SK-N-SH treated with all-trans-retinoic acid at 6 μM for 48 hours (cell line): ENCODE data around the gene PAXX.

ENCODE experiments used
- ATAC-seq: fragments of 200-7000 bp; cut with Tn5 transposase; 3 replicates; pipeline ENCODE4 v1.9.1; 2020; ENCODE audit warnings: mild to moderate bottlenecking, moderate library complexity
- ARNTL ChIP-seq: fragments of 450-650 bp; formaldehyde crosslinking; IDR thresholded peaks from 2 replicates; pipeline ENCODE4 v1.5.0; 2020; ENCODE audit warnings: low read depth, mild to moderate bottlenecking, moderate library complexity, borderline replicate concordance
- BACH2 ChIP-seq: fragments of 250-450 bp; sonication (Bioruptor Pico); IDR thresholded peaks from 2 replicates; pipeline ENCODE4 v1.9.0; 2021; ENCODE audit warnings: mild to moderate bottlenecking, borderline replicate concordance
- CSDC2 ChIP-seq: fragments of 250-450 bp; sonication (Bioruptor Pico); IDR thresholded peaks from 2 replicates; pipeline ENCODE4 v1.5.0; 2020; ENCODE audit warnings: mild to moderate bottlenecking, moderate library complexity
- ESRRG ChIP-seq: fragments of 250-450 bp; sonication (Bioruptor Pico); IDR thresholded peaks from 2 replicates; pipeline ENCODE4 v1.6.1; 2021; ENCODE audit warnings: mild to moderate bottlenecking
- GLIS3 ChIP-seq: fragments of 250-450 bp; sonication (Bioruptor Pico); IDR thresholded peaks from 2 replicates; pipeline ENCODE4 v1.5.0; 2020; ENCODE audit warnings: mild to moderate bottlenecking, moderate library complexity
- ISL1 ChIP-seq: fragments of 250-450 bp; sonication (Bioruptor Pico); IDR thresholded peaks from 2 replicates; pipeline ENCODE4 v2.1.2; 2022; ENCODE audit warnings: mild to moderate bottlenecking, moderate library complexity
- OSR1 ChIP-seq: fragments of 250-450 bp; sonication (Bioruptor Pico); IDR thresholded peaks from 2 replicates; pipeline ENCODE4 v1.8.0; 2022; ENCODE audit warnings: moderate library complexity, mild to moderate bottlenecking, inconsistent platforms
- PPARA ChIP-seq: fragments of 250-450 bp; sonication (Bioruptor Pico); IDR thresholded peaks from 2 replicates; pipeline ENCODE4 v1.5.0; 2020; ENCODE audit warnings: mild to moderate bottlenecking, borderline replicate concordance
- RARB ChIP-seq: fragments of 250-450 bp; sonication (Bioruptor Pico); IDR thresholded peaks from 2 replicates; pipeline ENCODE4 v1.8.0; 2021; ENCODE audit warnings: mild to moderate bottlenecking, moderate library complexity
- SNAI2 ChIP-seq: fragments of 250-450 bp; sonication (Bioruptor Pico); IDR thresholded peaks from 2 replicates; pipeline ENCODE4 v1.5.0; 2020; ENCODE audit warnings: mild to moderate bottlenecking, moderate library complexity
- TCF4 ChIP-seq: fragments of 250-450 bp; sonication (Bioruptor Pico); IDR thresholded peaks from 2 replicates; pipeline ENCODE4 v1.8.0; 2021; ENCODE audit warnings: mild to moderate bottlenecking, moderate library complexity, borderline replicate concordance
- TOX ChIP-seq: fragments of 250-450 bp; sonication (Bioruptor Pico); IDR thresholded peaks from 2 replicates; pipeline ENCODE4 v1.8.0; 2021; ENCODE audit warnings: mild to moderate bottlenecking, moderate library complexity, borderline replicate concordance
- ZC3H10 ChIP-seq: fragments of 250-450 bp; sonication (Bioruptor Pico); IDR thresholded peaks from 2 replicates; pipeline ENCODE4 v1.5.1; 2021; ENCODE audit warnings: mild to moderate bottlenecking, moderate library complexity
- ZFP30 ChIP-seq: fragments of 450-650 bp; formaldehyde crosslinking; IDR thresholded peaks from 2 replicates; pipeline ENCODE4 v1.5.0; 2022; ENCODE audit warnings: mild to moderate bottlenecking, moderate library complexity
- ZNF565 ChIP-seq: fragments of 450-650 bp; formaldehyde crosslinking; conservative IDR thresholded peaks from 2 replicates; pipeline ENCODE4 v1.5.0; 2020; ENCODE audit warnings: low read depth, mild to moderate bottlenecking, moderate library complexity
- ZNF70 ChIP-seq: fragments of 450-650 bp; formaldehyde crosslinking; IDR thresholded peaks from 2 replicates; pipeline ENCODE4 v1.5.0; 2020; ENCODE audit warnings: mild to moderate bottlenecking, moderate library complexity
- ZNF8 ChIP-seq: fragments of 450-650 bp; formaldehyde crosslinking; IDR thresholded peaks from 2 replicates; pipeline ENCODE4 v1.5.0; 2020; ENCODE audit warnings: mild to moderate bottlenecking, moderate library complexity
- TF ChIP-seq, protein P1 (sequence below): fragments of 250-450 bp; sonication (Bioruptor Pico); IDR thresholded peaks from 2 replicates; pipeline ENCODE4 v1.5.0; 2020; ENCODE audit warnings: mild to moderate bottlenecking, moderate library complexity
- TF ChIP-seq, protein P2 (sequence below): fragments of 250-450 bp; sonication (Bioruptor Pico); IDR thresholded peaks from 2 replicates; pipeline ENCODE4 v1.8.0; 2021; ENCODE audit warnings: low read depth, mild to moderate bottlenecking, moderate library complexity, borderline replicate concordance
- TF ChIP-seq, protein P3 (sequence below): fragments of 250-450 bp; sonication (Bioruptor Pico); IDR thresholded peaks from 2 replicates; pipeline ENCODE4 v1.5.1; 2021; ENCODE audit warnings: mild to moderate bottlenecking, moderate library complexity
- TF ChIP-seq, protein P4 (sequence below): fragments of 250-450 bp; sonication (Bioruptor Pico); IDR thresholded peaks from 2 replicates; pipeline ENCODE4 v1.8.0; 2020; ENCODE audit warnings: mild to moderate bottlenecking, moderate library complexity, borderline replicate concordance
- TF ChIP-seq, protein P5 (sequence below): fragments of 250-450 bp; sonication (Bioruptor Pico); IDR thresholded peaks from 2 replicates; pipeline ENCODE4 v1.5.1; 2020; ENCODE audit warnings: low read depth, mild to moderate bottlenecking, moderate library complexity

PAXX gene

DNA sequence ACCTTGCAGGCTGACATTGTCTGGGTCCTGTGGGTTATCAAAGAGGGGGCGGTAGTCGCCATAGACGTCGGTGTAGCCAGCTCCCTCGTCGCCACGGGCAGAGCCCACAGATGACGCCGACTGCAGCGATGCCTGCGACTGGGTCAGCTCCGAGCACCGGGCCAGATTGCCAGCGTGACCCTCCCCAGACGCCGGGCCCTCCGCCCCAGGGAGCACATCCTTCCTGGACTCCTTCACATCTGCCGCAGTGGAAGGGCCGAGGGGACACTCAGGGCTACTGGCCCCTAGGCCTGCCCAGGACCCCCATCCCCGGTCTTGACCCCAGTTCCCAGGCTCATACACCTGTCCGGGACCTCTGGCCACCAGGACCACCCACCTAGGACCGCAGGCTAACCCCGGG, 21.9 kb downstream of the PAXX start:
- no peak for ATAC-seq
- TF ChIP-seq ARNTL (CRISPR knock-in tag) = no peak
- no peak for TF ChIP-seq ZFP30 (CRISPR knock-in tag)
- TF ChIP-seq SNAI2 = no peak
- TF ChIP-seq ZNF8 = no peak
- TF ChIP-seq TCF4 = no peak
- no peak for TF ChIP-seq TOX (CRISPR knock-in tag)
- TF ChIP-seq, protein P1, sequence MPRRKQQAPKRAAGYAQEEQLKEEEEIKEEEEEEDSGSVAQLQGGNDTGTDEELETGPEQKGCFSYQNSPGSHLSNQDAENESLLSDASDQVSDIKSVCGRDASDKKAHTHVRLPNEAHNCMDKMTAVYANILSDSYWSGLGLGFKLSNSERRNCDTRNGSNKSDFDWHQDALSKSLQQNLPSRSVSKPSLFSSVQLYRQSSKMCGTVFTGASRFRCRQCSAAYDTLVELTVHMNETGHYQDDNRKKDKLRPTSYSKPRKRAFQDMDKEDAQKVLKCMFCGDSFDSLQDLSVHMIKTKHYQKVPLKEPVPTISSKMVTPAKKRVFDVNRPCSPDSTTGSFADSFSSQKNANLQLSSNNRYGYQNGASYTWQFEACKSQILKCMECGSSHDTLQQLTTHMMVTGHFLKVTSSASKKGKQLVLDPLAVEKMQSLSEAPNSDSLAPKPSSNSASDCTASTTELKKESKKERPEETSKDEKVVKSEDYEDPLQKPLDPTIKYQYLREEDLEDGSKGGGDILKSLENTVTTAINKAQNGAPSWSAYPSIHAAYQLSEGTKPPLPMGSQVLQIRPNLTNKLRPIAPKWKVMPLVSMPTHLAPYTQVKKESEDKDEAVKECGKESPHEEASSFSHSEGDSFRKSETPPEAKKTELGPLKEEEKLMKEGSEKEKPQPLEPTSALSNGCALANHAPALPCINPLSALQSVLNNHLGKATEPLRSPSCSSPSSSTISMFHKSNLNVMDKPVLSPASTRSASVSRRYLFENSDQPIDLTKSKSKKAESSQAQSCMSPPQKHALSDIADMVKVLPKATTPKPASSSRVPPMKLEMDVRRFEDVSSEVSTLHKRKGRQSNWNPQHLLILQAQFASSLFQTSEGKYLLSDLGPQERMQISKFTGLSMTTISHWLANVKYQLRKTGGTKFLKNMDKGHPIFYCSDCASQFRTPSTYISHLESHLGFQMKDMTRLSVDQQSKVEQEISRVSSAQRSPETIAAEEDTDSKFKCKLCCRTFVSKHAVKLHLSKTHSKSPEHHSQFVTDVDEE (CRISPR knock-in tag) = no peak
- no peak for TF ChIP-seq ESRRG (CRISPR knock-in tag)
- no peak for TF ChIP-seq RARB (CRISPR knock-in tag)
- TF ChIP-seq, protein P2, sequence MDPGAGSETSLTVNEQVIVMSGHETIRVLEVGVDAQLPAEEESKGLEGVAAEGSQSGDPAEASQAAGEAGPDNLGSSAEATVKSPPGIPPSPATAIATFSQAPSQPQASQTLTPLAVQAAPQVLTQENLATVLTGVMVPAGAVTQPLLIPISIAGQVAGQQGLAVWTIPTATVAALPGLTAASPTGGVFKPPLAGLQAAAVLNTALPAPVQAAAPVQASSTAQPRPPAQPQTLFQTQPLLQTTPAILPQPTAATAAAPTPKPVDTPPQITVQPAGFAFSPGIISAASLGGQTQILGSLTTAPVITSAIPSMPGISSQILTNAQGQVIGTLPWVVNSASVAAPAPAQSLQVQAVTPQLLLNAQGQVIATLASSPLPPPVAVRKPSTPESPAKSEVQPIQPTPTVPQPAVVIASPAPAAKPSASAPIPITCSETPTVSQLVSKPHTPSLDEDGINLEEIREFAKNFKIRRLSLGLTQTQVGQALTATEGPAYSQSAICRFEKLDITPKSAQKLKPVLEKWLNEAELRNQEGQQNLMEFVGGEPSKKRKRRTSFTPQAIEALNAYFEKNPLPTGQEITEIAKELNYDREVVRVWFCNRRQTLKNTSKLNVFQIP (CRISPR knock-in tag) = no peak
- TF ChIP-seq, protein P3, sequence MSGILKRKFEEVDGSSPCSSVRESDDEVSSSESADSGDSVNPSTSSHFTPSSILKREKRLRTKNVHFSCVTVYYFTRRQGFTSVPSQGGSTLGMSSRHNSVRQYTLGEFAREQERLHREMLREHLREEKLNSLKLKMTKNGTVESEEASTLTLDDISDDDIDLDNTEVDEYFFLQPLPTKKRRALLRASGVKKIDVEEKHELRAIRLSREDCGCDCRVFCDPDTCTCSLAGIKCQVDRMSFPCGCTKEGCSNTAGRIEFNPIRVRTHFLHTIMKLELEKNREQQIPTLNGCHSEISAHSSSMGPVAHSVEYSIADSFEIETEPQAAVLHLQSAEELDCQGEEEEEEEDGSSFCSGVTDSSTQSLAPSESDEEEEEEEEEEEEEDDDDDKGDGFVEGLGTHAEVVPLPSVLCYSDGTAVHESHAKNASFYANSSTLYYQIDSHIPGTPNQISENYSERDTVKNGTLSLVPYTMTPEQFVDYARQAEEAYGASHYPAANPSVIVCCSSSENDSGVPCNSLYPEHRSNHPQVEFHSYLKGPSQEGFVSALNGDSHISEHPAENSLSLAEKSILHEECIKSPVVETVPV = no peak
- TF ChIP-seq, protein P4, sequence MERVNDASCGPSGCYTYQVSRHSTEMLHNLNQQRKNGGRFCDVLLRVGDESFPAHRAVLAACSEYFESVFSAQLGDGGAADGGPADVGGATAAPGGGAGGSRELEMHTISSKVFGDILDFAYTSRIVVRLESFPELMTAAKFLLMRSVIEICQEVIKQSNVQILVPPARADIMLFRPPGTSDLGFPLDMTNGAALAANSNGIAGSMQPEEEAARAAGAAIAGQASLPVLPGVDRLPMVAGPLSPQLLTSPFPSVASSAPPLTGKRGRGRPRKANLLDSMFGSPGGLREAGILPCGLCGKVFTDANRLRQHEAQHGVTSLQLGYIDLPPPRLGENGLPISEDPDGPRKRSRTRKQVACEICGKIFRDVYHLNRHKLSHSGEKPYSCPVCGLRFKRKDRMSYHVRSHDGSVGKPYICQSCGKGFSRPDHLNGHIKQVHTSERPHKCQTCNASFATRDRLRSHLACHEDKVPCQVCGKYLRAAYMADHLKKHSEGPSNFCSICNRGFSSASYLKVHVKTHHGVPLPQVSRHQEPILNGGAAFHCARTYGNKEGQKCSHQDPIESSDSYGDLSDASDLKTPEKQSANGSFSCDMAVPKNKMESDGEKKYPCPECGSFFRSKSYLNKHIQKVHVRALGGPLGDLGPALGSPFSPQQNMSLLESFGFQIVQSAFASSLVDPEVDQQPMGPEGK (CRISPR knock-in tag) = no peak
- TF ChIP-seq BACH2 (CRISPR knock-in tag) = no peak
- no peak for TF ChIP-seq GLIS3 (CRISPR knock-in tag)
- TF ChIP-seq ISL1 (CRISPR knock-in tag) = no peak
- TF ChIP-seq, protein P5, sequence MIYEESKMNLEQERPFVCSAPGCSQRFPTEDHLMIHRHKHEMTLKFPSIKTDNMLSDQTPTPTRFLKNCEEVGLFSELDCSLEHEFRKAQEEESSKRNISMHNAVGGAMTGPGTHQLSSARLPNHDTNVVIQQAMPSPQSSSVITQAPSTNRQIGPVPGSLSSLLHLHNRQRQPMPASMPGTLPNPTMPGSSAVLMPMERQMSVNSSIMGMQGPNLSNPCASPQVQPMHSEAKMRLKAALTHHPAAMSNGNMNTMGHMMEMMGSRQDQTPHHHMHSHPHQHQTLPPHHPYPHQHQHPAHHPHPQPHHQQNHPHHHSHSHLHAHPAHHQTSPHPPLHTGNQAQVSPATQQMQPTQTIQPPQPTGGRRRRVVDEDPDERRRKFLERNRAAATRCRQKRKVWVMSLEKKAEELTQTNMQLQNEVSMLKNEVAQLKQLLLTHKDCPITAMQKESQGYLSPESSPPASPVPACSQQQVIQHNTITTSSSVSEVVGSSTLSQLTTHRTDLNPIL (CRISPR knock-in tag) = no peak
- no peak for TF ChIP-seq ZC3H10 (CRISPR knock-in tag)
- TF ChIP-seq PPARA = no peak
- TF ChIP-seq ZNF70 = no peak
- TF ChIP-seq OSR1 = no peak

DNA sequence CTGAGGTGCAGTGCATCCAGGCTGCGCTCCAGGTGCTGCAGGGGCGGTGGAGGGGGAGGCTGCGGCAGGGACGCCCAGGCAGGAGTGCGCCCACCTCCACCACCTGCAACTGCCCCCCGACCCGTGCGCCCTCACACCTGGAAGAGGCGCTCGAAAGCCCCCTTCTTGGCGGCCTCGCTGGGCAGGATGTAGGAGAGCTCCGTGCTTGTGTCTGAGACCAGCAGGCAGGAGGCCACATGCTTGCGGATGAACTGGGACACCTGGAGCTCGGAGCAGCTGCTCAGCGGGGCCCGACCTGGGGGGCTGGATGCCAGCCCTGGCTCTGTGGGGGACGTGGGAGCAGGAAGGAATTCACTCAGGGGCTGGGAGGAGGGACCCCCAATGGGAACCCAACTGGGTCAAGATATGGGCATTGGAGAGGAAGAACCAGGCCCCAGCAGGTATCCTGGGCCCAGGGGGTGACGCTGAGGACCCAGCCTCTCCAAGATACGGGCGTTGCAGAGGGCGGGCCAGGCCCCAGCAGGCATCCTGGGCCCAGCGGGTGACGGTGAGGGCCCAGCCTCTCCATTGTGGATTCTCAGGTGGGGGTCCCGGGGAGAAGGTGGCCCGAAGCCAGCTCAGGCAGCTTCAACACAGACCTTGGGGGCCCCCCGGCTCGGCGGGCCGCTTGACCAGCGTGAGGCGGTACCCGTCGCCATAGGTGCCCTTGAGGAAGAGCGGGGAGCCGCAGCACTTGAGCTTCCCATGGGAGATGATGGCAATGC, 22.7 kb downstream of the PAXX start:
- ATAC-seq = no peak
- TF ChIP-seq CSDC2 (CRISPR knock-in tag) = no peak
- no peak for TF ChIP-seq TOX (CRISPR knock-in tag)
- no peak for TF ChIP-seq SNAI2
- TF ChIP-seq GLIS3 (CRISPR knock-in tag) = no peak
- TF ChIP-seq BACH2 (CRISPR knock-in tag) = no peak
- TF ChIP-seq PPARA = no peak
- TF ChIP-seq, protein P5 (CRISPR knock-in tag) = no peak
- no peak for TF ChIP-seq ZNF565 (CRISPR knock-in tag)
- TF ChIP-seq ESRRG (CRISPR knock-in tag) = no peak
